DND-41 (cell line): ENCODE data around the gene CCDC80.

Experiments
- EZH2 ChIP-seq: IDR thresholded peaks from 3 replicates; pipeline ENCODE4 v1.6.1; 2012; ENCODE audit warnings: borderline replicate concordance, low read depth, mild to moderate bottlenecking, moderate library complexity, low read length, inconsistent platforms; ENCODE audit not compliant: severe bottlenecking
- TF ChIP-seq, protein P1 (sequence below): IDR thresholded peaks from 2 replicates; pipeline ENCODE4 v1.5.1; 2012; ENCODE audit warnings: borderline replicate concordance, low read length, moderate library complexity, mild to moderate bottlenecking; ENCODE audit not compliant: poor library complexity, severe bottlenecking; ENCODE audit errors: extremely low read depth

- no peak for TF ChIP-seq EZH2
- TF ChIP-seq, protein P1, sequence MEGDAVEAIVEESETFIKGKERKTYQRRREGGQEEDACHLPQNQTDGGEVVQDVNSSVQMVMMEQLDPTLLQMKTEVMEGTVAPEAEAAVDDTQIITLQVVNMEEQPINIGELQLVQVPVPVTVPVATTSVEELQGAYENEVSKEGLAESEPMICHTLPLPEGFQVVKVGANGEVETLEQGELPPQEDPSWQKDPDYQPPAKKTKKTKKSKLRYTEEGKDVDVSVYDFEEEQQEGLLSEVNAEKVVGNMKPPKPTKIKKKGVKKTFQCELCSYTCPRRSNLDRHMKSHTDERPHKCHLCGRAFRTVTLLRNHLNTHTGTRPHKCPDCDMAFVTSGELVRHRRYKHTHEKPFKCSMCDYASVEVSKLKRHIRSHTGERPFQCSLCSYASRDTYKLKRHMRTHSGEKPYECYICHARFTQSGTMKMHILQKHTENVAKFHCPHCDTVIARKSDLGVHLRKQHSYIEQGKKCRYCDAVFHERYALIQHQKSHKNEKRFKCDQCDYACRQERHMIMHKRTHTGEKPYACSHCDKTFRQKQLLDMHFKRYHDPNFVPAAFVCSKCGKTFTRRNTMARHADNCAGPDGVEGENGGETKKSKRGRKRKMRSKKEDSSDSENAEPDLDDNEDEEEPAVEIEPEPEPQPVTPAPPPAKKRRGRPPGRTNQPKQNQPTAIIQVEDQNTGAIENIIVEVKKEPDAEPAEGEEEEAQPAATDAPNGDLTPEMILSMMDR = no peak
These were observed 6.0 kb downstream of the CCDC80 start for GRCh38 chr3:112634786-112635541.
